HL-60 (cell line): ENCODE data around the gene ZG16.

Experiments
- DNase-seq, 2 experiments: peaks; one replicate each; pipeline ENCODE4 v3.0.0-alpha.2; 2010 to 2020; ENCODE audit warnings: low read depth in 1 of 2, low spot score in 1 of 2
- H3K27ac ChIP-seq: fragments of 250-450 bp; sonication (Bioruptor Pico); replicated peaks from 2 replicates; pipeline ENCODE4 v1.5.1; 2020; ENCODE audit warnings: mild to moderate bottlenecking, moderate library complexity
- H3K27me3 ChIP-seq: fragments of 250-450 bp; sonication (Bioruptor Pico); 2 replicates; pipeline ENCODE4 v1.5.1; 2021; ENCODE audit warnings: mild to moderate bottlenecking, moderate library complexity; ENCODE audit not compliant: insufficient read depth, poor library complexity, severe bottlenecking
- H3K4me3 ChIP-seq: replicated peaks from 2 replicates; pipeline ENCODE4 v1.5.1; 2011; ENCODE audit warnings: mild to moderate bottlenecking, control low read depth, low read length; ENCODE audit not compliant: insufficient read depth
- GABPA ChIP-seq: IDR thresholded peaks from 2 replicates; pipeline ENCODE4 v1.6.1; 2012; ENCODE audit warnings: low read depth
- POLR2AphosphoS5 ChIP-seq: IDR thresholded peaks from 2 replicates; pipeline ENCODE4 v1.6.1; 2012; ENCODE audit warnings: low read depth
- SPI1 ChIP-seq: IDR thresholded peaks from 2 replicates; pipeline ENCODE4 v1.6.1; 2012; ENCODE audit warnings: low read depth, mild to moderate bottlenecking, borderline replicate concordance
- TF ChIP-seq, protein P1 (sequence below): IDR thresholded peaks from 2 replicates; pipeline ENCODE4 v1.6.1; 2012; ENCODE audit warnings: low read depth; ENCODE audit not compliant: insufficient replicate concordance
- TF ChIP-seq, protein P2 (sequence below): IDR thresholded peaks from one replicate; pipeline ENCODE4 v1.5.1; 2011; ENCODE audit warnings: low read length, control low read depth, inconsistent platforms; ENCODE audit not compliant: insufficient read depth

The ZG16 gene

DNA sequence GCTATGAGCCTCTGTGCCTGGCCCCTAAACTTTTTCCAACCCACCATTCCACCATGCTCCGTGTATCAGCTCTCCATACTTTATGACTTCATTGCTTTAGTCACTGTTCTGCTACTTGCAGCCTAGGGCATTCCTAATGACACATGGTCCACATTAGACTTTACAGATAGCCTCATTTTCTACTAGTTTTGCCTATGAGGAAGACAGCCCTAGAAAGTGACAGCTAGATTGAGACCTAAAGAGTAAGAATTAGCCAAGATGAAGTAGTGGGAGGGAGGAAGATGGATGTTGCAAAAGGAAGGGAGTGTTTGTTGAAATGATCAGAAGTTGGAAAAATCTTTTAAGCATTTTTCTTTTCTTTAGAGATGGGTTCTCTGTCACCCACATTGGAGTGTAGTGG, 43.3 kb upstream of the ZG16 start:
- H3K27ac ChIP-seq, result no peak overlapping the region
- TF ChIP-seq SPI1, result no peak
- no peak for TF ChIP-seq POLR2AphosphoS5
- TF ChIP-seq, protein P1, sequence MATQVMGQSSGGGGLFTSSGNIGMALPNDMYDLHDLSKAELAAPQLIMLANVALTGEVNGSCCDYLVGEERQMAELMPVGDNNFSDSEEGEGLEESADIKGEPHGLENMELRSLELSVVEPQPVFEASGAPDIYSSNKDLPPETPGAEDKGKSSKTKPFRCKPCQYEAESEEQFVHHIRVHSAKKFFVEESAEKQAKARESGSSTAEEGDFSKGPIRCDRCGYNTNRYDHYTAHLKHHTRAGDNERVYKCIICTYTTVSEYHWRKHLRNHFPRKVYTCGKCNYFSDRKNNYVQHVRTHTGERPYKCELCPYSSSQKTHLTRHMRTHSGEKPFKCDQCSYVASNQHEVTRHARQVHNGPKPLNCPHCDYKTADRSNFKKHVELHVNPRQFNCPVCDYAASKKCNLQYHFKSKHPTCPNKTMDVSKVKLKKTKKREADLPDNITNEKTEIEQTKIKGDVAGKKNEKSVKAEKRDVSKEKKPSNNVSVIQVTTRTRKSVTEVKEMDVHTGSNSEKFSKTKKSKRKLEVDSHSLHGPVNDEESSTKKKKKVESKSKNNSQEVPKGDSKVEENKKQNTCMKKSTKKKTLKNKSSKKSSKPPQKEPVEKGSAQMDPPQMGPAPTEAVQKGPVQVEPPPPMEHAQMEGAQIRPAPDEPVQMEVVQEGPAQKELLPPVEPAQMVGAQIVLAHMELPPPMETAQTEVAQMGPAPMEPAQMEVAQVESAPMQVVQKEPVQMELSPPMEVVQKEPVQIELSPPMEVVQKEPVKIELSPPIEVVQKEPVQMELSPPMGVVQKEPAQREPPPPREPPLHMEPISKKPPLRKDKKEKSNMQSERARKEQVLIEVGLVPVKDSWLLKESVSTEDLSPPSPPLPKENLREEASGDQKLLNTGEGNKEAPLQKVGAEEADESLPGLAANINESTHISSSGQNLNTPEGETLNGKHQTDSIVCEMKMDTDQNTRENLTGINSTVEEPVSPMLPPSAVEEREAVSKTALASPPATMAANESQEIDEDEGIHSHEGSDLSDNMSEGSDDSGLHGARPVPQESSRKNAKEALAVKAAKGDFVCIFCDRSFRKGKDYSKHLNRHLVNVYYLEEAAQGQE, result no peak
- TF ChIP-seq, protein P2, sequence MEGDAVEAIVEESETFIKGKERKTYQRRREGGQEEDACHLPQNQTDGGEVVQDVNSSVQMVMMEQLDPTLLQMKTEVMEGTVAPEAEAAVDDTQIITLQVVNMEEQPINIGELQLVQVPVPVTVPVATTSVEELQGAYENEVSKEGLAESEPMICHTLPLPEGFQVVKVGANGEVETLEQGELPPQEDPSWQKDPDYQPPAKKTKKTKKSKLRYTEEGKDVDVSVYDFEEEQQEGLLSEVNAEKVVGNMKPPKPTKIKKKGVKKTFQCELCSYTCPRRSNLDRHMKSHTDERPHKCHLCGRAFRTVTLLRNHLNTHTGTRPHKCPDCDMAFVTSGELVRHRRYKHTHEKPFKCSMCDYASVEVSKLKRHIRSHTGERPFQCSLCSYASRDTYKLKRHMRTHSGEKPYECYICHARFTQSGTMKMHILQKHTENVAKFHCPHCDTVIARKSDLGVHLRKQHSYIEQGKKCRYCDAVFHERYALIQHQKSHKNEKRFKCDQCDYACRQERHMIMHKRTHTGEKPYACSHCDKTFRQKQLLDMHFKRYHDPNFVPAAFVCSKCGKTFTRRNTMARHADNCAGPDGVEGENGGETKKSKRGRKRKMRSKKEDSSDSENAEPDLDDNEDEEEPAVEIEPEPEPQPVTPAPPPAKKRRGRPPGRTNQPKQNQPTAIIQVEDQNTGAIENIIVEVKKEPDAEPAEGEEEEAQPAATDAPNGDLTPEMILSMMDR, result no peak
- TF ChIP-seq GABPA, result no peak
- H3K27me3 ChIP-seq, result no peaks in the 10 kb centered on the region
- H3K4me3 ChIP-seq, result no peak overlapping the region
- no peak for DNase-seq

DNA sequence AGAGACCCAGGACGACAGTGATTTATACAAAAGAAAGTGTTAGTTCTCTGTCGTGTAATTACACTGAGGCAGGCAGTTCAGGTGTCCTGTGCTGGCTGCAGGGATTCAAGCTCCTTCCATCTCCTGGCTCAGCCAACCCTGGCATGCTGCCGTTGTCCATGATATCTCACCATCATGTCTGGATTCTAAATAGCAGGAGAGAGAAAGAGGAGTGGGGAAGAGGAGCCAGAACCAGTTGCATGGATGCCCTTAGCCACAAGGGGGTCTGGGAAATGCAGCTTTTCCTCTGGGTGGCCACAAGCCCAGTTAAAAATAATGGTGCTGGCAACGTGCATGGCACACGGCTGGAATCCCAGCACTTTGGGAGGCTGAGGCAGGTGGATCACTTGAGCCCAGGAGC, 41.9 kb upstream of the ZG16 start:
- no peak overlapping the region for H3K4me3 ChIP-seq
- H3K27me3 ChIP-seq, result no peaks in the 10 kb centered on the region
- no peak for DNase-seq
- TF ChIP-seq GABPA (no peak), POLR2AphosphoS5 (no peak), SPI1 (no peak)
- TF ChIP-seq, protein P1, result no peak
- TF ChIP-seq, protein P2, result no peak
- no peak overlapping the region for H3K27ac ChIP-seq

DNA sequence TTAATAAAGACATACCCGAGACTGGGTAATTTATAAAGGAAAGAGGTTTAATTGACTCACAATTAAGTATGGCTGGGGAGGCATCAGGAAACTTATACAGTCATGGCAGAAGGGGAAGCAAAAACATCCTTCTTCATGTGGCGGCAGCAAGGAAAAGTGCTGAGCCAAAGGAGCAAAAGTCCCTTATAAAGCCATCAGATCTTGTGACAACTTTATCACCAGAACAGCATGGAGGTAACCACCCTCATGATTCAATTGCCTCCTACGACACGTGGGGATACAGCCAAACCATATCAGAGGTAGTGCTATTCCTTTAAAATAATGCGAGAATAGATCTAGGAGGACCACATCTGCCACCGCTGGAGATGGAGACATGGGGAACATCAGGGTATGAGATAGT, 41.3 kb upstream of the ZG16 start:
- Histone ChIP-seq H3K27me3 (no peaks in the 10 kb centered on the region), H3K27ac (no peak overlapping the region), H3K4me3 (no peak overlapping the region)
- TF ChIP-seq GABPA (no peak), POLR2AphosphoS5 (no peak), SPI1 (no peak)
- DNase-seq, result no peak

DNA sequence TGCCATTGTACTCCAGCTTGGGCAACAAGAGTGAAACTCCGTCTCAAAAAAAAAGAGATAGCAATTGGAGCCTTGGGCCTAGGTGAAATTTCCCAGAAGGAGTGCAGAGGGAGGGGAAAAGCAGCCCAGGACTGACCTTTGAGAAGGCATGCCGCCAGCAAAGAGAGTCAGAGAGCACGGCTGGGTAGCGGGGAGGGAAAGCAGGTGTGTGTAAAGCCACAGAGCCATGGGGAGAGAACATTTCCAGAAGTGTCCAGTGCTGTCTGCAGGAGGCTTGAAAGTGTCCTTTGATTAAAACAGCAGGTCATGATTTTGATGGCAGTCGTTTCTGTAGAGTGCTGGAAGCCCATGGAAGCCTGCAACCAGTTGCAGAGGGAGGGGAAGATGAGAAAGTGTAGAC, 40.3 kb upstream of the ZG16 start:
- H3K27me3 ChIP-seq, result no peaks in the 10 kb centered on the region
- H3K4me3 ChIP-seq, result no peak overlapping the region
- H3K27ac ChIP-seq, result no peak overlapping the region
- TF ChIP-seq SPI1 (no peak), POLR2AphosphoS5 (no peak), GABPA (no peak)
- TF ChIP-seq, protein P1, result no peak
- TF ChIP-seq, protein P2, result no peak
- no peak for DNase-seq
